ENCODE results near the gene ZNF574.

GRCh38 chr19:42111811-42112210 lies 35.8 kb downstream of the ZNF574 start:
- no peak for TF ChIP-seq CREB5 (CRISPR knock-in tag; IDR thresholded peaks at IDR 0.05; ENCODE audit: low read depth)
- no peak for TF ChIP-seq PATZ1 (CRISPR knock-in tag; IDR thresholded peaks at IDR 0.05; ENCODE audit: borderline replicate concordance)
- no peak for TF ChIP-seq TOX (CRISPR knock-in tag; IDR thresholded peaks at IDR 0.05; ENCODE audit: borderline replicate concordance)
- no peak for TF ChIP-seq ZC3H10 (CRISPR knock-in tag; IDR thresholded peaks at IDR 0.05)
- TF ChIP-seq CSDC2 (CRISPR knock-in tag; IDR thresholded peaks at IDR 0.05), result no peak
- no peak for TF ChIP-seq GLIS3 (CRISPR knock-in tag; IDR thresholded peaks at IDR 0.05)
- no peak for TF ChIP-seq SNAI2 (CRISPR knock-in tag; IDR thresholded peaks at IDR 0.05)
- no peak for TF ChIP-seq ARNTL (CRISPR knock-in tag; IDR thresholded peaks at IDR 0.05; ENCODE audit: borderline replicate concordance, low read depth)
- no peak for TF ChIP-seq ZFP30 (CRISPR knock-in tag; IDR thresholded peaks at IDR 0.05)
- no peak for TF ChIP-seq RARB (CRISPR knock-in tag; IDR thresholded peaks at IDR 0.05)
- no peak for TF ChIP-seq ZFP3 (CRISPR knock-in tag; IDR thresholded peaks at IDR 0.05)

All from SK-N-SH treated with all-trans-retinoic acid at 6 μM for 48 hours (cell line).